Glutamatergic neuron (in vitro differentiated cells): ENCODE results near the gene CAMTA1. TPM values are rescaled to one million over a fixed set of nuclear protein-coding genes. Genes with fewer than 3 reads are reported as not detected.

Experiments
- DNase-seq: peaks from one replicate; pipeline ENCODE4 v3.0.0; 2022
- H3K27ac Mint-ChIP-seq: one replicate; pipeline ENCODE4 v1.8.0; 2020; ENCODE audit warnings: mild to moderate bottlenecking, mixed read lengths, inconsistent platforms; ENCODE audit not compliant: unreplicated experiment
- H3K27me3 Mint-ChIP-seq: one replicate; pipeline ENCODE4 v1.8.0; 2020; ENCODE audit warnings: mild to moderate bottlenecking, moderate library complexity, mixed read lengths, inconsistent platforms; ENCODE audit not compliant: unreplicated experiment
- H3K36me3 Mint-ChIP-seq: one replicate; pipeline ENCODE4 v1.8.0; 2020; ENCODE audit warnings: mild to moderate bottlenecking, mixed read lengths, inconsistent platforms; ENCODE audit not compliant: unreplicated experiment
- H3K4me1 Mint-ChIP-seq: one replicate; pipeline ENCODE4 v1.8.0; 2020; ENCODE audit warnings: mild to moderate bottlenecking, low read depth, mixed read lengths, inconsistent platforms; ENCODE audit not compliant: unreplicated experiment
- H3K4me3 Mint-ChIP-seq: one replicate; pipeline ENCODE4 v1.8.0; 2020; ENCODE audit warnings: mild to moderate bottlenecking, mixed read lengths, inconsistent platforms; ENCODE audit not compliant: unreplicated experiment
- H3K9me3 Mint-ChIP-seq: one replicate; pipeline ENCODE4 v1.8.0; 2020; ENCODE audit warnings: mild to moderate bottlenecking, moderate library complexity, mixed read lengths, inconsistent platforms; ENCODE audit not compliant: unreplicated experiment
- total RNA-seq: library from RNA; stranded (reverse); fragmentation: NEBNext Ultra II Directional; extraction: Animal tissue kit (Norgen Biotek cat#: 25700); gene quantifications from one replicate; pipeline ENCODE4 v1.2.1, GENCODE V29; 2021; ENCODE audit not compliant: unreplicated experiment
- TF ChIP-seq, protein P1 (sequence below): fragments of 200-600 bp; sonication (generic); IDR thresholded peaks from one replicate; pipeline ENCODE4 v1.5.0; 2021; ENCODE audit not compliant: partially characterized antibody, unreplicated experiment

Gene CAMTA1
- total RNA-seq, 1 donor from 2014 or later: 77.2 TPM

DNA sequence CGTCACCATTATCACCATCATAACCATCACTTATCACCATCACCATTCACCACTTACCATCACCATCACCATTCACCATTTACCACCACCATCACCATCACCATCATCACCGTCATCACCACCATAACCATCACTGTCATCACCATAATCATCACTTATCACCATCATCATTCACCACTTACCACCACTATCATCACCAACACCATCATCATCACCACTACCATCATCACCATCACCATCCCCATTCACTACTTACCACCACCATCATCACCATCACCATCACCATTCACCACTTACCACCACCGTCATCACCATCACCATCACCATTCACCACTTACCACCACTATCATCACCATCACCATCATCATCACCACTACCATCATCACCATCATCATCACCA lies 151.8 kb downstream of the CAMTA1 start:
- DNase-seq: no peak
- Mint-ChIP-seq H3K27ac (no peak overlapping the region), H3K27me3 (no peaks in the 10 kb centered on the region), H3K4me1 (peaks cover 19% of the 10 kb centered on the region), H3K9me3 (peaks cover 5% of the 10 kb centered on the region), H3K36me3 (peaks cover 3% of the 10 kb centered on the region), H3K4me3 (no peak overlapping the region)
- TF ChIP-seq, protein P1, sequence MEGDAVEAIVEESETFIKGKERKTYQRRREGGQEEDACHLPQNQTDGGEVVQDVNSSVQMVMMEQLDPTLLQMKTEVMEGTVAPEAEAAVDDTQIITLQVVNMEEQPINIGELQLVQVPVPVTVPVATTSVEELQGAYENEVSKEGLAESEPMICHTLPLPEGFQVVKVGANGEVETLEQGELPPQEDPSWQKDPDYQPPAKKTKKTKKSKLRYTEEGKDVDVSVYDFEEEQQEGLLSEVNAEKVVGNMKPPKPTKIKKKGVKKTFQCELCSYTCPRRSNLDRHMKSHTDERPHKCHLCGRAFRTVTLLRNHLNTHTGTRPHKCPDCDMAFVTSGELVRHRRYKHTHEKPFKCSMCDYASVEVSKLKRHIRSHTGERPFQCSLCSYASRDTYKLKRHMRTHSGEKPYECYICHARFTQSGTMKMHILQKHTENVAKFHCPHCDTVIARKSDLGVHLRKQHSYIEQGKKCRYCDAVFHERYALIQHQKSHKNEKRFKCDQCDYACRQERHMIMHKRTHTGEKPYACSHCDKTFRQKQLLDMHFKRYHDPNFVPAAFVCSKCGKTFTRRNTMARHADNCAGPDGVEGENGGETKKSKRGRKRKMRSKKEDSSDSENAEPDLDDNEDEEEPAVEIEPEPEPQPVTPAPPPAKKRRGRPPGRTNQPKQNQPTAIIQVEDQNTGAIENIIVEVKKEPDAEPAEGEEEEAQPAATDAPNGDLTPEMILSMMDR: no peak

DNA sequence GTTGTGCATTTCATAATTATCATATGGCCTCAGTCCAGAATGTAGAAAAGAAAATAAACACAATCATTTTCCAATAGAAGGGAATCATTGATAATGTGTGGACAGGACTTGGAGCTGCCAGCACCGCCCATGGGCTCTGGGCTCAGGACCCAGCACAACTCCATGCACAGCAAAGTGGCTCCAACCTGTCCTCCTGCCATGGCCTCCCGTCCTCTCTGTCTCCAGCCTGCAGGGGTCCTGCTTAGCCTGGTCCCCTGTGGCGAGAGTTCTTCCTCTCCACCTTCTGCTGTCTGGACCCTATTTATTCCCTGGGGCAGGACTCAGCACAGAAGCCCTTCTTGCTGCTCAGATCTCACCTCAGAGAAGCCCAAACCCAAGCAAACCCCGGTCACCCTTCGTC lies 154.1 kb downstream of the CAMTA1 start:
- peaks cover 5% of the 10 kb centered on the region for H3K9me3 Mint-ChIP-seq
- peaks cover 9% of the 10 kb centered on the region for H3K4me1 Mint-ChIP-seq
- no peak overlapping the region for H3K4me3 Mint-ChIP-seq
- DNase-seq: no peak
- no peak overlapping the region for H3K27ac Mint-ChIP-seq
- peaks cover under 1% of the 10 kb centered on the region for H3K27me3 Mint-ChIP-seq
- peaks cover 3% of the 10 kb centered on the region for H3K36me3 Mint-ChIP-seq
- TF ChIP-seq, protein P1: no peak

DNA sequence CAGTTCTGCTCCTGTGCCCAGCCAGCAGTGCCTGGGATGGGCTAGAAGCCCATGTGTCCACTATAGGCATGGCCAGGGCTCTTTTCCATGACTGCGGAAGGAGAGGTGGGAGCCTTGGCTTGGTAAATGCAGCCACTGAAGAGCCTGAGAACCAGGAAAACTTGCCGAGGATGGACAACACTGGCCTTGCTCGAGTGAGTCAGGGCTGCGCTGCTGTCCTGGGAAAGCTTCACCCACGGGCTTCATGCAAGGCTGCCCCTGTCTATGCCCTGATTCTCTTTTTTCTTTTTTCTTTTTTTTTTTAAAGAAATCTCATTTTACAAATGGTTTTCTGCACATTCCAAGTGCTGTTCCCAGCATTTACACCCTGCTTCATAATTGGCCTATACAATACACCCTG lies 156.5 kb downstream of the CAMTA1 start:
- Mint-ChIP-seq H3K36me3 (peaks cover 3% of the 10 kb centered on the region), H3K4me1 (peaks cover 11% of the 10 kb centered on the region), H3K27me3 (peaks cover 2% of the 10 kb centered on the region), H3K27ac (no peak overlapping the region), H3K4me3 (no peak overlapping the region), H3K9me3 (peaks cover 5% of the 10 kb centered on the region)
- TF ChIP-seq, protein P1: no peak
- DNase-seq: no peak

DNA sequence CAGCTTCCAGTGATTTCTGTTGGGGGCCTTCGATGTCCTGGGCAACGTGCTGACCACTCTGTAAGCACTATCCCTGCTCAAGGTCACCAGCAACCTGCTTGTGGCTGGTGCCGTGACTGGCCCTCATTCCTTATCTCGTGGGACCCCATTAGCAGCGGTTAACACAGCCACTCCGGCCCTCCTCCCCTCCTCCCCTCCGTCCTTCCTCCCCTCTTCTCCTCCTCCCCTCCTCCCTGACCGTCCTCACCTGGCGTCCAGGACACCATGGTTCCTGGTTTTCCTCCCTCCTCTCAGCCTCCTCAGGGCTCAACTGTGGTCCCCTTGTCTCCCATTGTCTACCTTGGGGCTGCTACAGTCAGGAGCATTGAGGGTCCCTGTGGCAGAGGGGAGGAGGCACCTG lies 157.7 kb downstream of the CAMTA1 start:
- no peak overlapping the region for H3K4me3 Mint-ChIP-seq
- peaks cover 2% of the 10 kb centered on the region for H3K27me3 Mint-ChIP-seq
- peaks cover 3% of the 10 kb centered on the region for H3K36me3 Mint-ChIP-seq
- H3K9me3 Mint-ChIP-seq: peaks cover 5% of the 10 kb centered on the region
- peaks cover 11% of the 10 kb centered on the region for H3K4me1 Mint-ChIP-seq
- no peak for DNase-seq
- H3K27ac Mint-ChIP-seq: no peak overlapping the region
- TF ChIP-seq, protein P1: no peak

DNA sequence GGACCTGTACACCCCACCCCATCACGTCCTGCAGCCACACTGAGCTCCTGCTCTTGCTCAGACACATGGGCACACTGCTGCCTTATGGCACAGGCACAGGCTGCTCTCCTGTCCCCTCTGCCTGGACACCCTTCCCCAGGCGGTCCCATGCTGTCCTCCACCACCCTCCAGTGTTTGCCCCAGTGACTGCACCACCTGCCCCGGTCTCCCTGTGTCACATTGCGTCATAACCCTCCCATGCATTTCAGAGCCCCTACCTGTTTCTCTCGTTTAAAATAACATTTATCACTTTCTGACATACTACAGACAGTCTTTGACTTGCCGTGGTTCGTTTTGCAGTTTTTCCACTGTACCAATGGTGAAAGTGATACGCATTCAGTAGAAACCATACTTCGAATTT lies 159.2 kb downstream of the CAMTA1 start:
- peaks cover 15% of the 10 kb centered on the region for H3K4me1 Mint-ChIP-seq
- H3K4me3 Mint-ChIP-seq: no peak overlapping the region
- peaks cover 2% of the 10 kb centered on the region for H3K27me3 Mint-ChIP-seq
- peaks cover 2% of the 10 kb centered on the region for H3K9me3 Mint-ChIP-seq
- H3K36me3 Mint-ChIP-seq: no peaks in the 10 kb centered on the region
- H3K27ac Mint-ChIP-seq: no peak overlapping the region
- no peak for DNase-seq
- TF ChIP-seq, protein P1: no peak
